ENCODE results near the gene ITGB8.

DNA sequence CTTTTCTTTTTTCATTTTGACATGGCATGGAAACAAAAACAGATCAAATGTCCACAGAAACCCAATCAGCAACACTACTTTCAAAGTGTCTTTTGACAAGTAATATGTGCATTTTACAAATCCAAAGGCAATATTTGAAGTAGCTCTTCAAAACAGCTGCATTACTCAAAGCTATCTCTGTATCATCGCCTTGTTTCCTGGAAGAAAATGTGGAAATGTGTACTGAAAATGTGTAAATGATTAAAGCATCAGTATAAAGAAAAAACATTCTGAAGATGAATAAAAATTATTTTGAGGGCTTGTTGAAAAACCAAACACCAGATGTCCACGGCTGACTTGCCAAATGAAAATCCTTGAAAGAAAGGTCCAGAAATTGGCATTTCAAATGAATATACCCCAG is 16.5 kb upstream of the ITGB8 start:
- TF ChIP-seq, protein P1, sequence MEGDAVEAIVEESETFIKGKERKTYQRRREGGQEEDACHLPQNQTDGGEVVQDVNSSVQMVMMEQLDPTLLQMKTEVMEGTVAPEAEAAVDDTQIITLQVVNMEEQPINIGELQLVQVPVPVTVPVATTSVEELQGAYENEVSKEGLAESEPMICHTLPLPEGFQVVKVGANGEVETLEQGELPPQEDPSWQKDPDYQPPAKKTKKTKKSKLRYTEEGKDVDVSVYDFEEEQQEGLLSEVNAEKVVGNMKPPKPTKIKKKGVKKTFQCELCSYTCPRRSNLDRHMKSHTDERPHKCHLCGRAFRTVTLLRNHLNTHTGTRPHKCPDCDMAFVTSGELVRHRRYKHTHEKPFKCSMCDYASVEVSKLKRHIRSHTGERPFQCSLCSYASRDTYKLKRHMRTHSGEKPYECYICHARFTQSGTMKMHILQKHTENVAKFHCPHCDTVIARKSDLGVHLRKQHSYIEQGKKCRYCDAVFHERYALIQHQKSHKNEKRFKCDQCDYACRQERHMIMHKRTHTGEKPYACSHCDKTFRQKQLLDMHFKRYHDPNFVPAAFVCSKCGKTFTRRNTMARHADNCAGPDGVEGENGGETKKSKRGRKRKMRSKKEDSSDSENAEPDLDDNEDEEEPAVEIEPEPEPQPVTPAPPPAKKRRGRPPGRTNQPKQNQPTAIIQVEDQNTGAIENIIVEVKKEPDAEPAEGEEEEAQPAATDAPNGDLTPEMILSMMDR (IDR thresholded peaks at IDR 0.05; ENCODE audit: poor library complexity, severe bottlenecking) = no peak
- TF ChIP-seq EP300 (conservative IDR thresholded peaks at IDR 0.05; ENCODE audit: poor library complexity, severe bottlenecking) (no peak), EZH2 (IDR thresholded peaks at IDR 0.05; ENCODE audit: borderline replicate concordance, insufficient read depth, low read length, poor library complexity, severe bottlenecking) (no peak), TAF1 (IDR thresholded peaks at IDR 0.05; ENCODE audit: low read depth) (no peak), SMC3 (conservative IDR thresholded peaks at IDR 0.05; ENCODE audit: poor library complexity) (no peak), POLR2AphosphoS5 (IDR thresholded peaks at IDR 0.05) (no peak), RAD21 (conservative IDR thresholded peaks at IDR 0.05) (no peak), MXI1 (conservative IDR thresholded peaks at IDR 0.05; ENCODE audit: poor library complexity, severe bottlenecking) (no peak)
- TF ChIP-seq, protein P2, sequence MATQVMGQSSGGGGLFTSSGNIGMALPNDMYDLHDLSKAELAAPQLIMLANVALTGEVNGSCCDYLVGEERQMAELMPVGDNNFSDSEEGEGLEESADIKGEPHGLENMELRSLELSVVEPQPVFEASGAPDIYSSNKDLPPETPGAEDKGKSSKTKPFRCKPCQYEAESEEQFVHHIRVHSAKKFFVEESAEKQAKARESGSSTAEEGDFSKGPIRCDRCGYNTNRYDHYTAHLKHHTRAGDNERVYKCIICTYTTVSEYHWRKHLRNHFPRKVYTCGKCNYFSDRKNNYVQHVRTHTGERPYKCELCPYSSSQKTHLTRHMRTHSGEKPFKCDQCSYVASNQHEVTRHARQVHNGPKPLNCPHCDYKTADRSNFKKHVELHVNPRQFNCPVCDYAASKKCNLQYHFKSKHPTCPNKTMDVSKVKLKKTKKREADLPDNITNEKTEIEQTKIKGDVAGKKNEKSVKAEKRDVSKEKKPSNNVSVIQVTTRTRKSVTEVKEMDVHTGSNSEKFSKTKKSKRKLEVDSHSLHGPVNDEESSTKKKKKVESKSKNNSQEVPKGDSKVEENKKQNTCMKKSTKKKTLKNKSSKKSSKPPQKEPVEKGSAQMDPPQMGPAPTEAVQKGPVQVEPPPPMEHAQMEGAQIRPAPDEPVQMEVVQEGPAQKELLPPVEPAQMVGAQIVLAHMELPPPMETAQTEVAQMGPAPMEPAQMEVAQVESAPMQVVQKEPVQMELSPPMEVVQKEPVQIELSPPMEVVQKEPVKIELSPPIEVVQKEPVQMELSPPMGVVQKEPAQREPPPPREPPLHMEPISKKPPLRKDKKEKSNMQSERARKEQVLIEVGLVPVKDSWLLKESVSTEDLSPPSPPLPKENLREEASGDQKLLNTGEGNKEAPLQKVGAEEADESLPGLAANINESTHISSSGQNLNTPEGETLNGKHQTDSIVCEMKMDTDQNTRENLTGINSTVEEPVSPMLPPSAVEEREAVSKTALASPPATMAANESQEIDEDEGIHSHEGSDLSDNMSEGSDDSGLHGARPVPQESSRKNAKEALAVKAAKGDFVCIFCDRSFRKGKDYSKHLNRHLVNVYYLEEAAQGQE (IDR thresholded peaks at IDR 0.05; ENCODE audit: borderline replicate concordance) = no peak
